GM12878 (cell line): ENCODE results near the gene CEP128.

Experiments used
- TARDBP ChIP-seq: IDR thresholded peaks from 2 replicates; pipeline ENCODE4 v1.6.1; 2016; ENCODE audit warnings: borderline replicate concordance
- ZNF207 ChIP-seq: fragments of 450-650 bp; IDR thresholded peaks from 2 replicates; pipeline ENCODE4 v1.6.1; 2014; ENCODE audit warnings: antibody characterized with exemption, mild to moderate bottlenecking, borderline replicate concordance
- TF ChIP-seq, protein P1 (sequence below), 3 experiments: IDR thresholded peaks in 2 of 3; conservative IDR thresholded peaks in 1 of 3; 2 replicates each; pipeline ENCODE4 v1.5.1; 2011; ENCODE audit warnings: low read depth in 3 of 3, low read length in 3 of 3, mild to moderate bottlenecking in 3 of 3, control low read depth in 2 of 3, moderate library complexity in 2 of 3, inconsistent platforms in 1 of 3, mixed read lengths in 1 of 3; ENCODE audit not compliant: control insufficient read depth in 2 of 3, insufficient read depth in 1 of 3; ENCODE audit errors: extremely low read depth in 1 of 3

DNA sequence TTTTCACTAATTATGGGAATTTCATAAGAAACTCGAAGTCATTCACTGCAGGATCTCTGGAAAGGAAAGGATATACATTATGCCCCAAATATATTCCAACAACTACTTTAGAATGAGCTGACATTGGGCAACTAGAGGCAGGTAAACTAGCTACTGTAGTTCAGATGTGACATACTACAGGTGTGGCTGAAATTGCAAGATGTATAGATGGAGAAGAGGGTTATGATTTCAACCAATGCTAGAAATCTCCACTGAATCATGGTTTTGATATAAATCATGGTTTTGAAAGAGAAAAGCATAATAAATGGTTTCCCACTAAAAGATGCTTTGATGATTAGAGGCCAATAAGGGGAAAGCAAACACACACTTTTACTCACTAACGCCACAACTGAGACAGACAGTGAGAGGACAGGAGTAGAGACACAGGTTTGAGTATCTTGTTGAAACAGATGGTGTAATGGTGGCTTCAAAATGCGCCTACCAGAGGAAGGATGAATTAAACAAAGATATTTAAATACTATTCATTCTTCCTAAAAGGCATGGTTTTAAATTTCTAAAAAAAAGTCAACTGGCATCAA lies 434.2 kb downstream of the CEP128 start:
- TF ChIP-seq, protein P1, sequence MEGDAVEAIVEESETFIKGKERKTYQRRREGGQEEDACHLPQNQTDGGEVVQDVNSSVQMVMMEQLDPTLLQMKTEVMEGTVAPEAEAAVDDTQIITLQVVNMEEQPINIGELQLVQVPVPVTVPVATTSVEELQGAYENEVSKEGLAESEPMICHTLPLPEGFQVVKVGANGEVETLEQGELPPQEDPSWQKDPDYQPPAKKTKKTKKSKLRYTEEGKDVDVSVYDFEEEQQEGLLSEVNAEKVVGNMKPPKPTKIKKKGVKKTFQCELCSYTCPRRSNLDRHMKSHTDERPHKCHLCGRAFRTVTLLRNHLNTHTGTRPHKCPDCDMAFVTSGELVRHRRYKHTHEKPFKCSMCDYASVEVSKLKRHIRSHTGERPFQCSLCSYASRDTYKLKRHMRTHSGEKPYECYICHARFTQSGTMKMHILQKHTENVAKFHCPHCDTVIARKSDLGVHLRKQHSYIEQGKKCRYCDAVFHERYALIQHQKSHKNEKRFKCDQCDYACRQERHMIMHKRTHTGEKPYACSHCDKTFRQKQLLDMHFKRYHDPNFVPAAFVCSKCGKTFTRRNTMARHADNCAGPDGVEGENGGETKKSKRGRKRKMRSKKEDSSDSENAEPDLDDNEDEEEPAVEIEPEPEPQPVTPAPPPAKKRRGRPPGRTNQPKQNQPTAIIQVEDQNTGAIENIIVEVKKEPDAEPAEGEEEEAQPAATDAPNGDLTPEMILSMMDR (IDR thresholded peaks at IDR 0.05 in 2 of 3, conservative IDR thresholded peaks at IDR 0.05 in 1 of 3; ENCODE audit: control insufficient read depth in 2 of 3, extremely low read depth in 1 of 3, insufficient read depth in 1 of 3, low read depth in 3 of 3, low read length in 3 of 3) = no peak
- TF ChIP-seq TARDBP = no peak
- TF ChIP-seq ZNF207 = no peak
